Hepatocyte (in vitro differentiated cells): ENCODE data around the gene EPB41L1. TPM values are rescaled to one million over a fixed set of nuclear protein-coding genes. Genes with fewer than 3 reads are reported as not detected.

Experiments
- DNase-seq: peaks from one replicate; pipeline ENCODE4 v3.0.0-alpha.2; 2016; ENCODE audit warnings: low spot score
- H2AFZ ChIP-seq: fragments of 200-600 bp; sonication (generic); 2 replicates; pipeline ENCODE4 v1.6.0; 2016; ENCODE audit warnings: antibody characterized with exemption, mild to moderate bottlenecking
- H3K27ac ChIP-seq: fragments of 200-600 bp; sonication (generic); 2 replicates; pipeline ENCODE4 v1.5.1; 2016; ENCODE audit warnings: mild to moderate bottlenecking
- H3K27me3 ChIP-seq: fragments of 200-600 bp; sonication (generic); 2 replicates; pipeline ENCODE4 v1.6.1; 2016
- H3K36me3 ChIP-seq: fragments of 200-600 bp; sonication (generic); replicated peaks from 2 replicates; pipeline ENCODE4 v1.5.1; 2016; ENCODE audit warnings: low read depth; ENCODE audit not compliant: insufficient read depth
- H3K4me1 ChIP-seq: fragments of 200-600 bp; sonication (generic); 2 replicates; pipeline ENCODE4 v1.5.1; 2016; ENCODE audit warnings: mild to moderate bottlenecking, moderate library complexity; ENCODE audit not compliant: insufficient read depth
- H3K4me2 ChIP-seq: fragments of 200-600 bp; sonication (generic); 2 replicates; pipeline ENCODE4 v1.6.0; 2016
- H3K4me3 ChIP-seq: fragments of 200-600 bp; sonication (generic); 2 replicates; pipeline ENCODE4 v1.5.1; 2016; ENCODE audit warnings: mild to moderate bottlenecking
- H3K79me2 ChIP-seq: fragments of 200-600 bp; sonication (generic); 2 replicates; pipeline ENCODE4 v1.6.0; 2017; ENCODE audit warnings: mild to moderate bottlenecking
- H3K9me2 ChIP-seq: fragments of 200-600 bp; sonication (generic); replicated peaks from 2 replicates; pipeline ENCODE4 v1.6.0; 2017; ENCODE audit warnings: mild to moderate bottlenecking; ENCODE audit not compliant: insufficient read depth
- H3K9me3 ChIP-seq: fragments of 200-600 bp; sonication (generic); 2 replicates; pipeline ENCODE4 v1.5.1; 2016; ENCODE audit warnings: low read depth, mild to moderate bottlenecking
- H4K20me1 ChIP-seq: fragments of 200-600 bp; sonication (generic); 2 replicates; pipeline ENCODE4 v1.6.0; 2016; ENCODE audit warnings: mild to moderate bottlenecking; ENCODE audit not compliant: insufficient read depth, poor library complexity, severe bottlenecking
- EZH2 ChIP-seq: fragments of 200-600 bp; sonication (generic); IDR thresholded peaks from 2 replicates; pipeline ENCODE4 v1.6.1; 2016; ENCODE audit warnings: antibody characterized with exemption, mild to moderate bottlenecking, borderline replicate concordance
- EZH2phosphoT487 ChIP-seq: fragments of 200-600 bp; sonication (generic); IDR thresholded peaks from one replicate; pipeline ENCODE4 v1.6.1; 2018; ENCODE audit warnings: antibody characterized with exemption, mild to moderate bottlenecking, low read depth, moderate library complexity; ENCODE audit not compliant: unreplicated experiment, severe bottlenecking
- WGBS: methylation state at CpG from one replicate; pipeline ENCODE4 v1.1.6; 2016; ENCODE audit warnings: low lambda C conversion rate; ENCODE audit errors: missing lambda C conversion rate; 5-methylcytosine and 5-hydroxymethylcytosine counted together
- polyA plus RNA-seq: library from polyadenylated mRNA; unstranded; fragments of >200 nt; fragmentation: Nextera tagmentation; extraction: Ambion mirVana; gene quantifications from 2 replicates; pipeline ENCODE4 v1.2.1, GENCODE V29; 2016
- total RNA-seq: library from RNA; depleted of rRNA; stranded (reverse); fragments of >200 nt; gene quantifications from 2 replicates; pipeline ENCODE4 v1.2.3, GENCODE V29; 2014
- TF ChIP-seq, protein P1 (sequence below): fragments of 200-600 bp; sonication (generic); IDR thresholded peaks from 2 replicates; pipeline ENCODE4 v1.5.1; 2016; ENCODE audit warnings: antibody characterized with exemption, mild to moderate bottlenecking; ENCODE audit not compliant: poor library complexity

EPB41L1 gene
- total and polyA plus RNA-seq, 2 experiments from 2014 or later, result 25.2 to 36.4 TPM

DNA sequence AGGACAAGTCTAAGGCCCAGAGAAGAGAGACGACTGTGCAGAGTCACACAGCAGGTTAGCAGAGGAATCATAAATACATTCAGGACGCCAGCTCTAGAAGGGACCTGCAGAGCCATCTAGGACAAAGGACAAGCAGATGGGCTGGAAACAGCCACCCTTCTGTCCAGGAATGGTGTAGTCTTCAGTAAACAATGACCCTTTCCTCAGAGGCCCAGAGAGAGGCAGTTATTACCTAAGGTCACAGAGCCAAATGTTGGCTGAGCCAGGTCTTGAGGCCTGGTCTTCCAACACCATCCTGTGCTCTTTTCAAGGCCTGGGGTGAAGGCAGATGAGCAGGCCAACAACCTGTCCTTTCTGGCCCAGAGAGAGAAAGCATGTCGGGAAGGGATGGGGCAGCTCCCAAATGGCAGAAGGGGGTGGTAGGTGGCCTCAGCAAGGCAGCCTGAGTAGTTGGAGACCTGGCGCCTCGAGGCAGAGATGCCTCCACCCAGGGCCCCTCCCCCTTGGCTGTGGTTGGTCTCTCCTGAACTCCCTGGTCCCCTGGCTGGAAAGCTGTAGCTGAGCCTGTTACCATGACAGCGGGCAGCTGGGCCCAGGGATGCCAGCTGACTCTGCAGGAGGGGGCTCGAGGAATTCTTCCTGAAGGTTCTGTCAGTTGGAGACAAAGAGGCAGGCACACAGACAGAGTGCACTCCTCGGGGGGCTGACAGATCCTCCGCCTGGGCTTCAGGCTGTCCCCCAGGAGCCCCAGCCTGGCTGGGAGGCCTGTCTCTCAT is 24.8 kb downstream of the EPB41L1 start:
- H2AFZ ChIP-seq, result no peak overlapping the region
- no peaks in the 10 kb centered on the region for H3K4me1 ChIP-seq
- no peak for DNase-seq
- no peak overlapping the region for H3K4me3 ChIP-seq
- H3K9me3 ChIP-seq, result no peaks in the 10 kb centered on the region
- H3K9me2 ChIP-seq, result no peaks in the 10 kb centered on the region
- H3K27me3 ChIP-seq, result no peaks in the 10 kb centered on the region
- H3K36me3 ChIP-seq, result no peaks in the 10 kb centered on the region
- WGBS, result 90% methylated on average over 9 of the region's 9 CpGs
- TF ChIP-seq, protein P1, sequence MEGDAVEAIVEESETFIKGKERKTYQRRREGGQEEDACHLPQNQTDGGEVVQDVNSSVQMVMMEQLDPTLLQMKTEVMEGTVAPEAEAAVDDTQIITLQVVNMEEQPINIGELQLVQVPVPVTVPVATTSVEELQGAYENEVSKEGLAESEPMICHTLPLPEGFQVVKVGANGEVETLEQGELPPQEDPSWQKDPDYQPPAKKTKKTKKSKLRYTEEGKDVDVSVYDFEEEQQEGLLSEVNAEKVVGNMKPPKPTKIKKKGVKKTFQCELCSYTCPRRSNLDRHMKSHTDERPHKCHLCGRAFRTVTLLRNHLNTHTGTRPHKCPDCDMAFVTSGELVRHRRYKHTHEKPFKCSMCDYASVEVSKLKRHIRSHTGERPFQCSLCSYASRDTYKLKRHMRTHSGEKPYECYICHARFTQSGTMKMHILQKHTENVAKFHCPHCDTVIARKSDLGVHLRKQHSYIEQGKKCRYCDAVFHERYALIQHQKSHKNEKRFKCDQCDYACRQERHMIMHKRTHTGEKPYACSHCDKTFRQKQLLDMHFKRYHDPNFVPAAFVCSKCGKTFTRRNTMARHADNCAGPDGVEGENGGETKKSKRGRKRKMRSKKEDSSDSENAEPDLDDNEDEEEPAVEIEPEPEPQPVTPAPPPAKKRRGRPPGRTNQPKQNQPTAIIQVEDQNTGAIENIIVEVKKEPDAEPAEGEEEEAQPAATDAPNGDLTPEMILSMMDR, result no peak
- TF ChIP-seq EZH2phosphoT487 (no peak), EZH2 (no peak)
- H3K4me2 ChIP-seq, result no peak overlapping the region
- no peaks in the 10 kb centered on the region for H3K79me2 ChIP-seq
- no peaks in the 10 kb centered on the region for H4K20me1 ChIP-seq
- no peak overlapping the region for H3K27ac ChIP-seq

DNA sequence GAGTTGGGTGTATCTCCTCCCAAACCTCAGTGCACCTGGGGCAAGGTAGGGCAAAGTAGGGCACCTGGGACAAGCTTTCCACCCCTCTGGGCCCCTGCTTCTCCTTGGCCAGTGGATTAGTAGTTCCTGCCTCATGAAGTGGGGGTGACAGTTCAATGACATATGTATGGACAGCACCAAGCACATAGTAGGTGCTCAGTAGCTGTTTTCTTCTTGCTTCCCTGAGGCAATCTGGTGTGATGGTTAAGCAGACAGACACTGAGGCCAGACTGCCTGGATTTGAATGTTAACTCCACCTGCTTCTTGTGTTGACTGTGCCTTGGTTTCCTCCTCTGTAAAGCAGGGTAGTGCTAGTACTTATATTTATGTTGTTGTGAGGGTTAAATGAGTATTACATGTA is 25.8 kb downstream of the EPB41L1 start:
- TF ChIP-seq EZH2phosphoT487 (no peak), EZH2 (no peak)
- TF ChIP-seq, protein P1, result no peak
- Histone ChIP-seq H3K9me2 (no peaks in the 10 kb centered on the region), H3K79me2 (no peaks in the 10 kb centered on the region), H2AFZ (no peak overlapping the region), H3K36me3 (no peaks in the 10 kb centered on the region), H3K4me2 (no peak overlapping the region), H3K27me3 (no peaks in the 10 kb centered on the region), H3K4me3 (no peak overlapping the region), H3K9me3 (no peaks in the 10 kb centered on the region), H4K20me1 (no peaks in the 10 kb centered on the region), H3K4me1 (no peaks in the 10 kb centered on the region), H3K27ac (no peak overlapping the region)
- DNase-seq, result no peak

DNA sequence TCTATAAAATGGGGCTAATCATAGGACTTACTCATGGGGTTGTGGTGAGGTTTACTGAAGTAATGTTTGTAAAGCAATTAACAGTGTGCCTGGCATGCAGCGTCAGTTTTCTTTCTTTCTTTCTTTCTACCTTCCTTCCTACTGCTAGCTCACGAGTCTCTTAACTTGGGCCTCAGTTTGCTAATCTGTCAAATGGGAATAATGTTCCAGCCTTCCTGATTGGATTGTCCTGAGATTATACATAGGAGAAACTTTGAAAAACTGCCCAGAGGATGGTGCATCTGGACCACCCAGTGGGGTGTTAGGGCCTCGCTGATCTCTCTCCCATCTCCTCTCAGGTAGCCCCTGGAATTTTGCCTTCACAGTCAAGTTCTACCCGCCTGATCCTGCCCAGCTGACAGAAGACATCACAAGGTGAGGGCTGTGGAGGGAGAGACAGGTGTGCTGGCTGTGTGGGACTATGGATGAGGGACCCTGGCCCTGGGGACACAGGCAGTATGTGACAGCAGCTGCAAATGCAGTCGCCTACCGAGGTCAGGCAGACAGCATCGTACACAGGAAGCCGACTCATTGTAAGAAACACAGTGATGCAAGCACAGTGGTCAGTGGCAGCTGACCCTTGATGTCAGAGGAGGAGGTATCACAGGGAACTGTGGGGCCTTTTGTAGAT is 27.5 kb downstream of the EPB41L1 start:
- Histone ChIP-seq H3K79me2 (no peaks in the 10 kb centered on the region), H3K27me3 (no peaks in the 10 kb centered on the region), H3K4me2 (no peak overlapping the region), H3K9me2 (no peaks in the 10 kb centered on the region), H3K4me3 (no peak overlapping the region), H3K36me3 (no peaks in the 10 kb centered on the region), H4K20me1 (no peaks in the 10 kb centered on the region), H3K4me1 (no peaks in the 10 kb centered on the region), H3K9me3 (no peaks in the 10 kb centered on the region), H3K27ac (peak overlapping the region; percentile 68), H2AFZ (no peak overlapping the region)
- TF ChIP-seq EZH2phosphoT487 (no peak), EZH2 (no peak)
- TF ChIP-seq, protein P1, result no peak
- no peak for DNase-seq
- WGBS, result 94% methylated on average over 8 of the region's 8 CpGs
